Measurements from ENCODE around the gene MRPL53.

DNA sequence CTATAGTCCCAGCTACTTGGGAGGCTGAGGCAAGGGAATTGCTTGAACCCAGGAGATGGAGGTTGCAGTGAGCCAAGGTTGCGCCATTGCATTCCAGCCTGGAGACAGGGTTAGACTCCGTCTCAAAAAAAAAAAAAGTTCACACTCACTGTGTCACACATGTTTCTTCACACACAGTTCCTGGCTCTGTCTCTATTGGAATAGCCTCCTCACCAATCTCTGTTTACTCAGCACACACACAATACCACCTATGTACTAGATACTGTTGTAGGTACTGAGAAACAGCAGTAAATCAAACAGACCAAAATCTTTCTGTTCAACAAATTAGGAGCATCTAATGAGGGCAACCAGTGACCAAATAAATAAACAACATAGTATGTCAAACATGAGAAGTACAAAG, 13.7 kb upstream of the MRPL53 start:
- TF ChIP-seq, protein P1, sequence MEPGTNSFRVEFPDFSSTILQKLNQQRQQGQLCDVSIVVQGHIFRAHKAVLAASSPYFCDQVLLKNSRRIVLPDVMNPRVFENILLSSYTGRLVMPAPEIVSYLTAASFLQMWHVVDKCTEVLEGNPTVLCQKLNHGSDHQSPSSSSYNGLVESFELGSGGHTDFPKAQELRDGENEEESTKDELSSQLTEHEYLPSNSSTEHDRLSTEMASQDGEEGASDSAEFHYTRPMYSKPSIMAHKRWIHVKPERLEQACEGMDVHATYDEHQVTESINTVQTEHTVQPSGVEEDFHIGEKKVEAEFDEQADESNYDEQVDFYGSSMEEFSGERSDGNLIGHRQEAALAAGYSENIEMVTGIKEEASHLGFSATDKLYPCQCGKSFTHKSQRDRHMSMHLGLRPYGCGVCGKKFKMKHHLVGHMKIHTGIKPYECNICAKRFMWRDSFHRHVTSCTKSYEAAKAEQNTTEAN (CRISPR knock-in tag; IDR thresholded peaks at IDR 0.05), result no peak
- TF ChIP-seq NFYB (CRISPR knock-in tag; conservative IDR thresholded peaks at IDR 0.05; ENCODE audit: low read depth) (no peak), SP1 (CRISPR knock-in tag; conservative IDR thresholded peaks at IDR 0.05) (no peak), GABPB1 (CRISPR knock-in tag; IDR thresholded peaks at IDR 0.05) (no peak), SMAD4 (CRISPR knock-in tag; IDR thresholded peaks at IDR 0.05) (no peak), RELA (CRISPR knock-in tag; IDR thresholded peaks at IDR 0.05; ENCODE audit: borderline replicate concordance) (no peak), CREB1 (CRISPR knock-in tag; IDR thresholded peaks at IDR 0.05) (no peak), JUN (CRISPR knock-in tag; IDR thresholded peaks at IDR 0.05) (no peak)
- TF ChIP-seq, protein P2, sequence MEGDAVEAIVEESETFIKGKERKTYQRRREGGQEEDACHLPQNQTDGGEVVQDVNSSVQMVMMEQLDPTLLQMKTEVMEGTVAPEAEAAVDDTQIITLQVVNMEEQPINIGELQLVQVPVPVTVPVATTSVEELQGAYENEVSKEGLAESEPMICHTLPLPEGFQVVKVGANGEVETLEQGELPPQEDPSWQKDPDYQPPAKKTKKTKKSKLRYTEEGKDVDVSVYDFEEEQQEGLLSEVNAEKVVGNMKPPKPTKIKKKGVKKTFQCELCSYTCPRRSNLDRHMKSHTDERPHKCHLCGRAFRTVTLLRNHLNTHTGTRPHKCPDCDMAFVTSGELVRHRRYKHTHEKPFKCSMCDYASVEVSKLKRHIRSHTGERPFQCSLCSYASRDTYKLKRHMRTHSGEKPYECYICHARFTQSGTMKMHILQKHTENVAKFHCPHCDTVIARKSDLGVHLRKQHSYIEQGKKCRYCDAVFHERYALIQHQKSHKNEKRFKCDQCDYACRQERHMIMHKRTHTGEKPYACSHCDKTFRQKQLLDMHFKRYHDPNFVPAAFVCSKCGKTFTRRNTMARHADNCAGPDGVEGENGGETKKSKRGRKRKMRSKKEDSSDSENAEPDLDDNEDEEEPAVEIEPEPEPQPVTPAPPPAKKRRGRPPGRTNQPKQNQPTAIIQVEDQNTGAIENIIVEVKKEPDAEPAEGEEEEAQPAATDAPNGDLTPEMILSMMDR (IDR thresholded peaks at IDR 0.05), result no peak
- TF ChIP-seq, protein P3, sequence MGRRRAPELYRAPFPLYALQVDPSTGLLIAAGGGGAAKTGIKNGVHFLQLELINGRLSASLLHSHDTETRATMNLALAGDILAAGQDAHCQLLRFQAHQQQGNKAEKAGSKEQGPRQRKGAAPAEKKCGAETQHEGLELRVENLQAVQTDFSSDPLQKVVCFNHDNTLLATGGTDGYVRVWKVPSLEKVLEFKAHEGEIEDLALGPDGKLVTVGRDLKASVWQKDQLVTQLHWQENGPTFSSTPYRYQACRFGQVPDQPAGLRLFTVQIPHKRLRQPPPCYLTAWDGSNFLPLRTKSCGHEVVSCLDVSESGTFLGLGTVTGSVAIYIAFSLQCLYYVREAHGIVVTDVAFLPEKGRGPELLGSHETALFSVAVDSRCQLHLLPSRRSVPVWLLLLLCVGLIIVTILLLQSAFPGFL (CRISPR knock-in tag; IDR thresholded peaks at IDR 0.05; ENCODE audit: borderline replicate concordance), result no peak
- TF ChIP-seq, protein P4, sequence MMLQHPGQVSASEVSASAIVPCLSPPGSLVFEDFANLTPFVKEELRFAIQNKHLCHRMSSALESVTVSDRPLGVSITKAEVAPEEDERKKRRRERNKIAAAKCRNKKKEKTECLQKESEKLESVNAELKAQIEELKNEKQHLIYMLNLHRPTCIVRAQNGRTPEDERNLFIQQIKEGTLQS (CRISPR knock-in tag; conservative IDR thresholded peaks at IDR 0.05), result no peak
- TF ChIP-seq, protein P5, sequence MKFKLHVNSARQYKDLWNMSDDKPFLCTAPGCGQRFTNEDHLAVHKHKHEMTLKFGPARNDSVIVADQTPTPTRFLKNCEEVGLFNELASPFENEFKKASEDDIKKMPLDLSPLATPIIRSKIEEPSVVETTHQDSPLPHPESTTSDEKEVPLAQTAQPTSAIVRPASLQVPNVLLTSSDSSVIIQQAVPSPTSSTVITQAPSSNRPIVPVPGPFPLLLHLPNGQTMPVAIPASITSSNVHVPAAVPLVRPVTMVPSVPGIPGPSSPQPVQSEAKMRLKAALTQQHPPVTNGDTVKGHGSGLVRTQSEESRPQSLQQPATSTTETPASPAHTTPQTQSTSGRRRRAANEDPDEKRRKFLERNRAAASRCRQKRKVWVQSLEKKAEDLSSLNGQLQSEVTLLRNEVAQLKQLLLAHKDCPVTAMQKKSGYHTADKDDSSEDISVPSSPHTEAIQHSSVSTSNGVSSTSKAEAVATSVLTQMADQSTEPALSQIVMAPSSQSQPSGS (CRISPR knock-in tag; IDR thresholded peaks at IDR 0.05; ENCODE audit: borderline replicate concordance, low read depth), result no peak

Data from WTC11 (cell line).